Measurements from ENCODE around the gene BDH1.

BDH1 gene

DNA sequence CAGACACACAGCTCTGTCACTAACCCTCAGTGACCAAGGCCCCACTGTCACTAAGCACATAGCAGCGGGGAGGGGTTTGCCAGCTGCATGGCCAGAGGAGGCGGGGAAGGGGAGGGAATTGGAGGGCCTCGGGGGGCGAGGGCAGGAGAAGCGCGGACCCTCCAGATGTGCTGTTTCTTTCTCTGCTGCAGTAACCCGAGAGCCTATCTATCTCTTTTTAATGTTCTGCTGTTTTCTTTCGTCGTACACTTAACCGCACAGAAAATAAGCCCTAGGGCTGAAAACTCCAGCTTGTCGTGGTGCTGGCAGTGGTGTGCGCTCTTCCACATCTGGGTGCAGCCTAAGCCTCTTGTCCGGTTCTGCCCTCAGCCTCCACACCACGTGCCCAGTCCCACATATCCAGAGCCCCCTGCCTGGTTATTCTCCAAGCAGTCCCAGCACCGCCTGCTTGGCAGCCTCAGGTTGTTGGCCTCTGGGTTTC lies 51.1 kb downstream of the BDH1 start:
- CTCF ChIA-PET: interaction anchor here (0.6 to 2.1 kb wide), 3 partner anchors 8 to 393 kb away, joined by 3 to 7 read pairs (median 3); no protein-coding TSS in a partner anchor
- TF ChIP-seq, protein P1, sequence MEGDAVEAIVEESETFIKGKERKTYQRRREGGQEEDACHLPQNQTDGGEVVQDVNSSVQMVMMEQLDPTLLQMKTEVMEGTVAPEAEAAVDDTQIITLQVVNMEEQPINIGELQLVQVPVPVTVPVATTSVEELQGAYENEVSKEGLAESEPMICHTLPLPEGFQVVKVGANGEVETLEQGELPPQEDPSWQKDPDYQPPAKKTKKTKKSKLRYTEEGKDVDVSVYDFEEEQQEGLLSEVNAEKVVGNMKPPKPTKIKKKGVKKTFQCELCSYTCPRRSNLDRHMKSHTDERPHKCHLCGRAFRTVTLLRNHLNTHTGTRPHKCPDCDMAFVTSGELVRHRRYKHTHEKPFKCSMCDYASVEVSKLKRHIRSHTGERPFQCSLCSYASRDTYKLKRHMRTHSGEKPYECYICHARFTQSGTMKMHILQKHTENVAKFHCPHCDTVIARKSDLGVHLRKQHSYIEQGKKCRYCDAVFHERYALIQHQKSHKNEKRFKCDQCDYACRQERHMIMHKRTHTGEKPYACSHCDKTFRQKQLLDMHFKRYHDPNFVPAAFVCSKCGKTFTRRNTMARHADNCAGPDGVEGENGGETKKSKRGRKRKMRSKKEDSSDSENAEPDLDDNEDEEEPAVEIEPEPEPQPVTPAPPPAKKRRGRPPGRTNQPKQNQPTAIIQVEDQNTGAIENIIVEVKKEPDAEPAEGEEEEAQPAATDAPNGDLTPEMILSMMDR (IDR thresholded peaks at IDR 0.05; ENCODE audit: control extremely low read depth, extremely low read depth, low read depth, missing control alignments): no peak
- DNase-seq (ENCODE audit: extremely low spot score): no peak
- POLR2A ChIA-PET: no interaction called here

DNA sequence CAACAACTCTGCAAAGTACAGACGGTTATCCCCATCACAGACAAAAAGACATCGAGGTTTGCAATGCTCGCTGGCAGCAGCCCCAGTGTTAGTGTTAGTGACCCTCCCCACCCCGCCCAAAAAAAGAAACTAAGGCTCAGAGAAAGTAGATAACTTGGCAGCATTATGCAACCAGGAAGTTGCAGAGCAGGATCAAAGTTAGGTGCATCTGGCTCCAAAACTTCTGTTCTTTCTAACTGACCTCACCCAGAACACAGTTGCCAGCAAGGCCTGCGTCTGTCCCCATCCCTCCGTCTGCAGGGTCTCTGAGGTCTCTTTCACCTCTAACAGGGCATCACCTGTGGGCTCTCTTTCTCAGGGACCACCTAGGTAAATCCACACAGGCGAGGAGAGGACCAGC lies 51.5 kb downstream of the BDH1 start:
- TF ChIP-seq, protein P1 (IDR thresholded peaks at IDR 0.05; ENCODE audit: control extremely low read depth, extremely low read depth, low read depth, missing control alignments): no peak
- ChIA-PET POLR2A (no interaction called here), CTCF (interaction anchor here (1.0 to 4.8 kb wide), 2 partner anchors 8 to 247 kb away, joined by 3 to 32 read pairs; no protein-coding TSS in a partner anchor)

GRCh38 chr3:197503652-197504051 lies 52.1 kb downstream of the BDH1 start:
- POLR2A ChIA-PET: no interaction called here
- TF ChIP-seq, protein P1 (IDR thresholded peaks at IDR 0.05; ENCODE audit: control extremely low read depth, extremely low read depth, low read depth, missing control alignments): no peak
- CTCF ChIA-PET: interaction anchor here (4.8 kb wide), 1 partner anchor 247 kb away, joined by 32 read pairs; no protein-coding TSS in a partner anchor
- DNase-seq (ENCODE audit: extremely low spot score): no peak

More for the DNA sequence above, 51.5 kb downstream of the BDH1 start:
- DNase-seq (ENCODE audit: extremely low spot score): no peak

DNA sequence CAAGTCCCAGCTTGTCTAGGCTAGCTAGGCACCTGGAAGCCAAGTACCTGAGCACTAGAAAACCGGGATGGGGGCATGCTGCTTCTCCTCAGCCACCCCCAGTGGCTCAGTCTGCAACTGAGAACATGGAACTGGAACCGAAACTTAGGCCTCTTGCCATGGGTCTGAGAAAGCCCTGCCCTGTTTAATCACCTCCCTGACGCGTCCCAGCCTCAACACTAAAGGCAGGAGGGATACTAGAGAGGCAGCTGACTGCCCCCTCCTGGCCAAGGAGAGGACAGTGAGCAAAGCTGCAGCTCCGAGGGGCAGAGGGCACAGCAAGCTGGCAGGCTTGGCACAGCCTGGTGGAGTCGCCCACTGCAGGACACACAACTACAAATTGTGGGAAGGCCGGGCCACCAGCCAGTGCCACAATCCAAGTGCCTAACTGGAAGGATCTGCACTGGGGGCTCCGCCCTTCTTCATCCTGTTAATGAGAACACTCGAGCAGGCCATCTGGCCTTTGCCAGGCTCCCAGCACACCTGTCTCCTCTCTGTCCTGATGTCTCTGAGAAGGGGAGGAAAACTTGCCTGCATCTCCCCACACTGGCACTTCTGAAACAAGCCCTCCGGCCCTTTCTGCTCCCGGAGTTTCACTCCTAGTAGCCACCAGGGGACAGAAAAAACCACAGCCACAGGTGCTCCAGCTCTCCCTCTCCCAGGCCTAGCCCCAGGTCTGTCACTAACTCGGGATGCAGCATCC lies 53.7 kb downstream of the BDH1 start:
- TF ChIP-seq, protein P1 (IDR thresholded peaks at IDR 0.05; ENCODE audit: control extremely low read depth, extremely low read depth, low read depth, missing control alignments): peak; percentile 55
- CTCF ChIA-PET: interaction anchor here (0.7 to 4.8 kb wide), 17 partner anchors 8 to 523 kb away, joined by 3 to 32 read pairs (median 4); partner anchors contain the start of gene MELTF
- peak; percentile 71 for DNase-seq (ENCODE audit: extremely low spot score)
- POLR2A ChIA-PET: no interaction called here

DNA sequence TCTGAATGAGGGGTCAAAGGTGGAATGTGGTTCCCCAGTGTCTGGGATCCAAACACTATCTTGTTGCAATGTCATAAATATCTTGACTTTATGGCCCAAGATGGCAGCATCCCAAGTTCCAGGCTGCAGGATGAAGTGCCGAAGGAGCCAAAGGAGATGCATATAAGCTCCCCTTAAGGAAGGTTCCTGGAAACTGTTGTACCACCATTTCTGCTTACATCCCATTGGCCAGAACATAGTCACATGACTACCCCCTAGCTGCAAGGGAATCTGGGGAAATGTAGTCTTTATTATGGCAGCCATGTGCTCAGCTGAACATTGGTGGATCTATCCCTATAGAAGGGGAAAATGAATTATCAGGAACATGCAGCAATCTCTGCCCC lies 54.3 kb downstream of the BDH1 start:
- CTCF ChIA-PET: interaction anchor here (1.2 to 4.8 kb wide), 14 partner anchors 8 to 523 kb away, joined by 3 to 32 read pairs (median 4); partner anchors contain the start of gene MELTF

DNA sequence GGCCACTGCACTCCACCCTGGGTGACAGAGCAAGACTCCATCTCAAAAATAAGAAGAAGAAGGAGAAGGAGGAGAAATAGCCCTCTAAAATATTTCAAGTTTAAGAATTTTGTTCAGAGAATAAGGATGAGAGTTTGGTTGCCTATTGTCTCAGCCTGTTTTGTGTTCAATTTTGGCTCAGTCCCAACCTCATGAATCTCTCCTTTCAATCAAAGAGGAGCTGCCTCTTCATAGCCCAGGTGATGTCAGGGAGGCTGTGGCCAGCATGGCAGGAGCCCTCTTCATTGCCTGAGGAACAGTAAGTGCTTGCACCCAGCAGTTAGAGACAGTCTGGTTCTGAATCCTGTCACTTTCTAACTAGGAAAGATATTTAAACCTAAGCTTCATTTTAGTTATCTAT lies 55.0 kb downstream of the BDH1 start:
- CTCF ChIA-PET: interaction anchor here (1.2 to 4.8 kb wide), 9 partner anchors 9 to 522 kb away, joined by 3 to 32 read pairs (median 4); no protein-coding TSS in a partner anchor
- TF ChIP-seq, protein P1 (IDR thresholded peaks at IDR 0.05; ENCODE audit: control extremely low read depth, extremely low read depth, low read depth, missing control alignments): no peak
- POLR2A ChIA-PET: interaction anchor here (0.7 kb wide), 1 partner anchor 214 kb away, joined by 4 read pairs; no protein-coding TSS in a partner anchor
- no peak for DNase-seq (ENCODE audit: extremely low spot score)

More for the DNA sequence above, 54.3 kb downstream of the BDH1 start:
- POLR2A ChIA-PET: no interaction called here
- TF ChIP-seq, protein P1 (IDR thresholded peaks at IDR 0.05; ENCODE audit: control extremely low read depth, extremely low read depth, low read depth, missing control alignments): no peak
- no peak for DNase-seq (ENCODE audit: extremely low spot score)

Data from GM10248 (cell line).